Lung (tissue), 12 donors: ENCODE measurements around the gene TUBGCP5. TPM values are rescaled to one million over a fixed set of nuclear protein-coding genes. Genes with fewer than 3 reads are reported as not detected.
A peak's percentile ranks its signal among the peaks of the same experiment; 100 is the strongest.

ENCODE experiments used
- ATAC-seq: fragments of 200-7000 bp; cut with Tn5 transposase; one replicate; pipeline ENCODE4 v1.9.1; 2020; ENCODE audit warnings: moderate number of reproducible peaks; ENCODE audit not compliant: insufficient read depth, low FRiP score
- DNase-seq, 3 donors: peaks; one replicate each; pipeline ENCODE4 v3.0.0-alpha.2; 2013 to 2017
- H3K27ac ChIP-seq, 2 donors: one replicate each; pipeline ENCODE4 v1.5.1; 2013; ENCODE audit warnings: mild to moderate bottlenecking in 2 of 2, moderate library complexity in 2 of 2, control low read depth in 1 of 2, inconsistent platforms in 1 of 2, low read depth in 1 of 2, low read length in 1 of 2
- H3K27me3 ChIP-seq, 3 donors: one replicate each; pipeline ENCODE4 v1.5.1; 2013; ENCODE audit warnings: low read length in 2 of 3; ENCODE audit not compliant: control insufficient read depth in 3 of 3, insufficient read depth in 3 of 3
- H3K36me3 ChIP-seq, 4 donors: one replicate each; pipeline ENCODE4 v1.5.1; 2013; ENCODE audit warnings: low read length in 4 of 4, mild to moderate bottlenecking in 1 of 4, moderate library complexity in 1 of 4; ENCODE audit not compliant: control insufficient read depth in 4 of 4, insufficient read depth in 4 of 4
- H3K4me1 ChIP-seq, 5 donors: one replicate each; pipeline ENCODE4 v1.5.1; 2013; ENCODE audit warnings: low read length in 5 of 5, mild to moderate bottlenecking in 2 of 5, moderate library complexity in 1 of 5; ENCODE audit not compliant: control insufficient read depth in 5 of 5, insufficient read depth in 5 of 5
- H3K4me3 ChIP-seq: one replicate; pipeline ENCODE4 v1.5.1; 2013; ENCODE audit warnings: mild to moderate bottlenecking, control low read depth, moderate library complexity
- H3K9ac ChIP-seq, 2 donors: one replicate each; pipeline ENCODE4 v1.5.1; 2013; ENCODE audit warnings: low read length in 2 of 2, control low read depth in 1 of 2; ENCODE audit not compliant: insufficient read depth in 1 of 2
- H3K9me3 ChIP-seq, 4 donors: one replicate each; pipeline ENCODE4 v1.5.1; 2013; ENCODE audit warnings: low read length in 3 of 4, mild to moderate bottlenecking in 1 of 4, moderate library complexity in 1 of 4; ENCODE audit not compliant: control insufficient read depth in 4 of 4, insufficient read depth in 3 of 4
- WGBS, 2 donors: extraction: QIAGEN DNeasy Blood & Tissue Kit; methylation state at CpG; one replicate each; pipeline ENCODE4 v1.1.7; 2013; 5-methylcytosine and 5-hydroxymethylcytosine counted together
- polyA plus RNA-seq, 2 donors: library from polyadenylated mRNA; stranded (reverse); fragments of 200-250 nt; gene quantifications; one replicate each; pipeline ENCODE4 v1.2.1, GENCODE V29; 2013
- total RNA-seq, 2 donors: library from RNA; depleted of rRNA in 1 of 2; stranded (reverse); fragments of >200 nt in 1 of 2; gene quantifications; one replicate each; pipeline ENCODE4 v1.2.1, GENCODE V29; 2014 to 2021
- TF ChIP-seq, protein P1 (sequence below): IDR thresholded peaks from 2 replicates; pipeline ENCODE4 v1.5.1; 2012; ENCODE audit warnings: mild to moderate bottlenecking; ENCODE audit errors: control extremely low read depth, extremely low read depth
- donor health status: control.
- donor health status: control.
- donor health status: Bipolar disorder and iron deficiency.
- donor health status: healthy.
- donor health status: DM: yes; HTN: yes; CAD: no.

TUBGCP5 gene
- total and polyA plus RNA-seq, 4 donors, result 6.2 to 34.7 (median 11.8) TPM

DNA sequence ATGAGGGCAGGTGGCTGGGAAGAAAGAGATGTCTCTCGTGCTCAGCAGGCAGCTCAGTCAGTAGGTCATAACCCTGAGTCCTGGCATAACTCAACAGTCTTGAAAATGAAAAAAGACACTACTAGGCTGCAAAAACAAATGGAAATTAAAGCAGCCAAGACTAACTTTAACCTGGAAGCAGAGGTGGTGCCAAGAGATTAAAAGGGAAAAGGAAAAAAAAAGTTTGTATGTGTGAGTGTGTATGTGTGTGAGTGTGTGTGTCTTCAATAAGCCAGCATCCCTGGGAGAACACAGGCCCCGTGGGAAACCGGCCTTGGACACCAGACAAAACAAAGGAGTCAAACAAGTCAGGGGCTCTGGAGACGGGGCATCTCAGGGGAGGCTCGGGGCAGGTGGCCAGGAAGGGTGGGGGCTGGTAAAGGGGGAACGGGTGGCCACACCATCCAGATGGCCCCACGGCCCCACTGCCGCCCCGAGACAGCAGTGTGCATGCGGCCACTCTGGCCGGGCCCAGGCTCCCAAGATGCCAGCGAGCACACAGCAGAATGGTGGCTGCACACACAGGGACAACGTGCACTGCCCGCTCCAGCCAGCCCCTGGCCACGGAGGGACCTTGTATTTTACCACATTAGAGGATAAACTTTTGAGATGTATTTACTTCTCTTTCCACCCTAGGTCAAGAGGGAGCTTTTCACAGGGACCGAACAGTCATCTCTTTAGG, 83.0 kb downstream of the TUBGCP5 start:
- DNase-seq, result no peak

GRCh38 chr15:22955544-22956119, 83.7 kb downstream of the TUBGCP5 start:
- H3K36me3 ChIP-seq, result peaks cover 0 to 4% (median 2%) of the 10 kb centered on the region in 4 donors
- peak overlapping the region in 1 of 2 donors; percentile 5 for H3K27ac ChIP-seq
- no peak overlapping the region for H3K9ac ChIP-seq
- TF ChIP-seq, protein P1, sequence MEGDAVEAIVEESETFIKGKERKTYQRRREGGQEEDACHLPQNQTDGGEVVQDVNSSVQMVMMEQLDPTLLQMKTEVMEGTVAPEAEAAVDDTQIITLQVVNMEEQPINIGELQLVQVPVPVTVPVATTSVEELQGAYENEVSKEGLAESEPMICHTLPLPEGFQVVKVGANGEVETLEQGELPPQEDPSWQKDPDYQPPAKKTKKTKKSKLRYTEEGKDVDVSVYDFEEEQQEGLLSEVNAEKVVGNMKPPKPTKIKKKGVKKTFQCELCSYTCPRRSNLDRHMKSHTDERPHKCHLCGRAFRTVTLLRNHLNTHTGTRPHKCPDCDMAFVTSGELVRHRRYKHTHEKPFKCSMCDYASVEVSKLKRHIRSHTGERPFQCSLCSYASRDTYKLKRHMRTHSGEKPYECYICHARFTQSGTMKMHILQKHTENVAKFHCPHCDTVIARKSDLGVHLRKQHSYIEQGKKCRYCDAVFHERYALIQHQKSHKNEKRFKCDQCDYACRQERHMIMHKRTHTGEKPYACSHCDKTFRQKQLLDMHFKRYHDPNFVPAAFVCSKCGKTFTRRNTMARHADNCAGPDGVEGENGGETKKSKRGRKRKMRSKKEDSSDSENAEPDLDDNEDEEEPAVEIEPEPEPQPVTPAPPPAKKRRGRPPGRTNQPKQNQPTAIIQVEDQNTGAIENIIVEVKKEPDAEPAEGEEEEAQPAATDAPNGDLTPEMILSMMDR, result no peak
- H3K27me3 ChIP-seq, result no peaks in the 10 kb centered on the region
- no peaks in the 10 kb centered on the region for H3K9me3 ChIP-seq
- no peak overlapping the region for H3K4me3 ChIP-seq
- peaks cover 0 to 47% (median 11%) of the 10 kb centered on the region in 5 donors for H3K4me1 ChIP-seq
- no peak for ATAC-seq
- whole genome bisulfite sequencing, 2 donors, result 71 to 78% methylated on average over 6 of the region's 6 CpGs
- DNase-seq, result no peak

More for the DNA sequence above, 83.0 kb downstream of the TUBGCP5 start:
- Histone ChIP-seq H3K27me3 (no peaks in the 10 kb centered on the region), H3K4me1 (peaks cover 4 to 46% (median 12%) of the 10 kb centered on the region in 5 donors), H3K9ac (no peak overlapping the region), H3K27ac (peak overlapping the region in 1 of 2 donors; percentile 41), H3K9me3 (no peaks in the 10 kb centered on the region), H3K36me3 (peaks cover 0 to 4% (median 2%) of the 10 kb centered on the region in 4 donors), H3K4me3 (no peak overlapping the region)
- TF ChIP-seq, protein P1, result no peak
- no peak for ATAC-seq
- 54 to 70% methylated on average over 16 of the region's 16 CpGs for WGBS, 2 donors

DNA sequence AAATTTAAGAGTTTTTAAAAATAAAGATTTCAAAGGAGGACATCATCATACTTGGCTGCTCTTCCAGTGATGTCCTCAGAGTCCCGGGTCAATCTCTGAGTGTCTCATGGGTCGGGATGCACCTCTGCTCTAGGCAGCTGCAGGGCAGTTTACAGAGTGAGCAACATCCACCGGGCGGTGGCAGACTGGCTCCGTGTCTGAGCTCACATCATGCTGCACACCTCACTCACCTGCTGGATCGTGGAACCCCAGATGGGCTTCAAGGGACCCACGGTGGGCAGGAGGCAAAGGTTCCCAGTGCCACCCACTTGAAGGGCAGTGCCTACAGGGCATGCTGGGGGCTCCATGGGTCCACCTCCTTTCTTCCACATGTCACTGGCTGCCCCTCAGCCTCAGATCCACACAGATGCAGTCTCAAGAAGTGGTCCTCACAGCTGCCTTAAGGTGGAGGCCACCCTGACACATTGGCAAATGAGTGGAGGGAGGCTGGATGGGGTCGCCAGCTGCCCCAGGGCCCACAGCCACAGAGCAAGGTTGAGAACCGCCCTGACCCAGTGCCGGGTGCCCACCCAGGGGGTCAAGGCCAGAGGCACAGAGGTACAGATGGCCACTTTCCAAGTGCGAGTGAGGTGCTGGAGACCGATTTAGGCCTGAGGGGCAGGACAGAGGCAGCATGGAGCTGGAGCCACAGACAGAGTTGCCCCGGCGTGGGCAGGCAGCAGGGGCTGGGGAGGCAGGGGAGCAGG, 84.4 kb downstream of the TUBGCP5 start:
- no peak overlapping the region for H3K4me3 ChIP-seq
- no peak for ATAC-seq
- H3K9me3 ChIP-seq, result no peaks in the 10 kb centered on the region
- H3K9ac ChIP-seq, result no peak overlapping the region
- H3K4me1 ChIP-seq, result peaks cover 0 to 45% (median 11%) of the 10 kb centered on the region in 5 donors
- peaks cover 0 to 3% (median 0%) of the 10 kb centered on the region in 4 donors for H3K36me3 ChIP-seq
- WGBS, 2 donors, result 87 to 92% methylated on average over 14 of the region's 14 CpGs
- no peaks in the 10 kb centered on the region for H3K27me3 ChIP-seq
- TF ChIP-seq, protein P1, result no peak
- no peak for DNase-seq
- peak overlapping the region in 1 of 2 donors; percentile 5 for H3K27ac ChIP-seq
